ENCODE measurements around the gene COL20A1. TPM values are rescaled to one million over a fixed set of nuclear protein-coding genes. Genes with fewer than 3 reads are reported as not detected.

The COL20A1 gene
- total RNA-seq, 6 experiments from 2014 or later = 0.02 TPM; not detected in 5

GRCh38 chr20:63294536-63294900 lies 1.5 kb downstream of the COL20A1 start:
- TF ChIP-seq CTCF (IDR thresholded peaks at IDR 0.05) = no peak
- H3K4me3 Mint-ChIP-seq = no peak overlapping the region
- H3K36me3 Mint-ChIP-seq (ENCODE audit: low read depth) = no peaks in the 10 kb centered on the region
- peaks cover 30% of the 10 kb centered on the region for H3K27me3 Mint-ChIP-seq (ENCODE audit: insufficient read depth)
- no peaks in the 10 kb centered on the region for H3K4me1 Mint-ChIP-seq (ENCODE audit: low read depth)
- no peaks in the 10 kb centered on the region for H3K9me3 Mint-ChIP-seq
- no peak overlapping the region for H3K27ac Mint-ChIP-seq
- no peak for DNase-seq

GRCh38 chr20:63295018-63295417 lies 2.0 kb downstream of the COL20A1 start:
- no peaks in the 10 kb centered on the region for H3K9me3 Mint-ChIP-seq
- H3K36me3 Mint-ChIP-seq (ENCODE audit: low read depth) = no peaks in the 10 kb centered on the region
- peaks cover 30% of the 10 kb centered on the region for H3K27me3 Mint-ChIP-seq (ENCODE audit: insufficient read depth)
- no peak overlapping the region for H3K4me3 Mint-ChIP-seq
- no peaks in the 10 kb centered on the region for H3K4me1 Mint-ChIP-seq (ENCODE audit: low read depth)
- DNase-seq = no peak
- H3K27ac Mint-ChIP-seq = no peak overlapping the region
- TF ChIP-seq CTCF (IDR thresholded peaks at IDR 0.05) = no peak

GRCh38 chr20:63295422-63295821 lies 2.4 kb downstream of the COL20A1 start:
- no peaks in the 10 kb centered on the region for H3K4me1 Mint-ChIP-seq (ENCODE audit: low read depth)
- peaks cover 30% of the 10 kb centered on the region for H3K27me3 Mint-ChIP-seq (ENCODE audit: insufficient read depth)
- DNase-seq = no peak
- no peaks in the 10 kb centered on the region for H3K36me3 Mint-ChIP-seq (ENCODE audit: low read depth)
- H3K4me3 Mint-ChIP-seq = no peak overlapping the region
- H3K27ac Mint-ChIP-seq = no peak overlapping the region
- no peaks in the 10 kb centered on the region for H3K9me3 Mint-ChIP-seq
- TF ChIP-seq CTCF (IDR thresholded peaks at IDR 0.05) = no peak

GRCh38 chr20:63295846-63296245 lies 2.9 kb downstream of the COL20A1 start:
- no peaks in the 10 kb centered on the region for H3K4me1 Mint-ChIP-seq (ENCODE audit: low read depth)
- H3K36me3 Mint-ChIP-seq (ENCODE audit: low read depth) = no peaks in the 10 kb centered on the region
- no peaks in the 10 kb centered on the region for H3K9me3 Mint-ChIP-seq
- H3K4me3 Mint-ChIP-seq = no peak overlapping the region
- H3K27ac Mint-ChIP-seq = no peak overlapping the region
- H3K27me3 Mint-ChIP-seq (ENCODE audit: insufficient read depth) = peaks cover 30% of the 10 kb centered on the region
- DNase-seq = no peak
- no peak for TF ChIP-seq CTCF (IDR thresholded peaks at IDR 0.05)

- no peak overlapping the region for H3K27ac Mint-ChIP-seq
- H3K4me1 Mint-ChIP-seq (ENCODE audit: low read depth) = no peaks in the 10 kb centered on the region
- H3K9me3 Mint-ChIP-seq = no peaks in the 10 kb centered on the region; the same call in 1 of the 2 replicates
- peaks cover 32% of the 10 kb centered on the region for H3K27me3 Mint-ChIP-seq (ENCODE audit: insufficient read depth)
- no peak for DNase-seq
- H3K36me3 Mint-ChIP-seq (ENCODE audit: low read depth) = no peaks in the 10 kb centered on the region
- TF ChIP-seq CTCF (IDR thresholded peaks at IDR 0.05) = no peak
- no peak overlapping the region for H3K4me3 Mint-ChIP-seq
Measured at GRCh38 chr20:63296531-63297299, 3.7 kb downstream of the COL20A1 start.
